Lower leg skin (tissue), 3 donors: ENCODE results near the gene GRID2.

Source experiments
- CTCF ChIP-seq, 3 donors: fragments of 450-650 bp; IDR thresholded peaks; one replicate each; pipeline ENCODE4 v1.5.1; 2016; ENCODE audit warnings: antibody characterized with exemption in 3 of 3, mild to moderate bottlenecking in 3 of 3, moderate library complexity in 2 of 3
- POLR2A ChIP-seq, 2 donors: fragments of 450-650 bp; IDR thresholded peaks; one replicate each; pipeline ENCODE4 v1.6.1; 2016 to 2017; ENCODE audit warnings: antibody characterized with exemption in 2 of 2, mild to moderate bottlenecking in 1 of 2, moderate library complexity in 1 of 2

- TF ChIP-seq CTCF (IDR thresholded peaks at IDR 0.05) (no peak), POLR2A (IDR thresholded peaks at IDR 0.05) (no peak)
These were observed 1163.9 kb downstream of the GRID2 start for GRCh38 chr4:93467484-93468155.
